ENCODE measurements around the gene EGF.
A peak's percentile ranks its signal among the peaks of the same experiment; 100 is the strongest.
"Not testable (repeated sequence)": the region's sequence is repeated elsewhere in the genome, so short reads cannot be mapped to it uniquely, and the experiment has no call there.

The EGF gene

GRCh38 chr4:109910256-109910655 is 2.4 kb upstream of the EGF start:
- no peak for DNase-seq
- in situ Hi-C loops (cut with HindIII; ENCODE audit: low pct_ligation_motif_present, low pct_unique_long_range_greater_than_20kb, low sequenced_read_pairs): no loop called here

GRCh38 chr4:109913596-109914241 is 1.0 kb downstream of the EGF start:
- in situ Hi-C loops (cut with HindIII; ENCODE audit: low pct_ligation_motif_present, low pct_unique_long_range_greater_than_20kb, low sequenced_read_pairs): no loop called here
- no peak for DNase-seq

GRCh38 chr4:109914322-109914721 is 1.6 kb downstream of the EGF start:
- in situ Hi-C loops (cut with HindIII; ENCODE audit: low pct_ligation_motif_present, low pct_unique_long_range_greater_than_20kb, low sequenced_read_pairs): no loop called here
- no peak for DNase-seq

- in situ Hi-C loops (cut with HindIII; ENCODE audit: low pct_ligation_motif_present, low pct_unique_long_range_greater_than_20kb, low sequenced_read_pairs): no loop called here
- DNase-seq: no peak
Measured at GRCh38 chr4:109915385-109916026, 2.8 kb downstream of the EGF start.

- in situ Hi-C loops (cut with HindIII; ENCODE audit: low pct_ligation_motif_present, low pct_unique_long_range_greater_than_20kb, low sequenced_read_pairs): no loop called here
- DNase-seq: no peak
Measured at GRCh38 chr4:109916027-109916409, 3.3 kb downstream of the EGF start.

GRCh38 chr4:109921384-109921808 is 8.7 kb downstream of the EGF start:
- in situ Hi-C loops (cut with HindIII; ENCODE audit: low pct_ligation_motif_present, low pct_unique_long_range_greater_than_20kb, low sequenced_read_pairs): no loop called here
- peak; percentile 73 for DNase-seq

- DNase-seq: no peak
- in situ Hi-C loops (cut with HindIII; ENCODE audit: low pct_ligation_motif_present, low pct_unique_long_range_greater_than_20kb, low sequenced_read_pairs): no loop called here
Measured at GRCh38 chr4:109925396-109925795, 12.7 kb downstream of the EGF start.

- in situ Hi-C loops (cut with HindIII; ENCODE audit: low pct_ligation_motif_present, low pct_unique_long_range_greater_than_20kb, low sequenced_read_pairs): no loop called here
Measured at GRCh38 chr4:109928327-109929045, 15.8 kb downstream of the EGF start.

GRCh38 chr4:109930464-109930863 is 17.8 kb downstream of the EGF start:
- in situ Hi-C loops (cut with HindIII; ENCODE audit: low pct_ligation_motif_present, low pct_unique_long_range_greater_than_20kb, low sequenced_read_pairs): no loop called here
- DNase-seq: no peak

More at GRCh38 chr4:109928327-109929045, 15.8 kb downstream of the EGF start:
- no peak for DNase-seq

GRCh38 chr4:109930872-109931271 is 18.2 kb downstream of the EGF start:
- no peak for DNase-seq
- in situ Hi-C loops (cut with HindIII; ENCODE audit: low pct_ligation_motif_present, low pct_unique_long_range_greater_than_20kb, low sequenced_read_pairs): no loop called here

GRCh38 chr4:109931318-109931717 is 18.6 kb downstream of the EGF start:
- no peak for DNase-seq
- in situ Hi-C loops (cut with HindIII; ENCODE audit: low pct_ligation_motif_present, low pct_unique_long_range_greater_than_20kb, low sequenced_read_pairs): no loop called here

- in situ Hi-C loops (cut with HindIII; ENCODE audit: low pct_ligation_motif_present, low pct_unique_long_range_greater_than_20kb, low sequenced_read_pairs); DNase-seq: not testable (repeated sequence)
Measured at GRCh38 chr4:109937352-109937751, 24.7 kb downstream of the EGF start.

- DNase-seq: no peak
- in situ Hi-C loops (cut with HindIII; ENCODE audit: low pct_ligation_motif_present, low pct_unique_long_range_greater_than_20kb, low sequenced_read_pairs): no loop called here
Measured at GRCh38 chr4:109939190-109939589, 26.5 kb downstream of the EGF start.

GRCh38 chr4:109942292-109942926 is 29.7 kb downstream of the EGF start:
- in situ Hi-C loops (cut with HindIII; ENCODE audit: low pct_ligation_motif_present, low pct_unique_long_range_greater_than_20kb, low sequenced_read_pairs): no loop called here
- no peak for DNase-seq

GRCh38 chr4:109943745-109944144 is 31.1 kb downstream of the EGF start:
- in situ Hi-C loops (cut with HindIII; ENCODE audit: low pct_ligation_motif_present, low pct_unique_long_range_greater_than_20kb, low sequenced_read_pairs): no loop called here
- no peak for DNase-seq

- DNase-seq: no peak
- in situ Hi-C loops (cut with HindIII; ENCODE audit: low pct_ligation_motif_present, low pct_unique_long_range_greater_than_20kb, low sequenced_read_pairs): no loop called here
Measured at GRCh38 chr4:109944591-109944990, 31.9 kb downstream of the EGF start.

- in situ Hi-C loops (cut with HindIII; ENCODE audit: low pct_ligation_motif_present, low pct_unique_long_range_greater_than_20kb, low sequenced_read_pairs): no loop called here
Measured at GRCh38 chr4:109945056-109945455, 32.4 kb downstream of the EGF start.

GRCh38 chr4:109946120-109946519 is 33.4 kb downstream of the EGF start:
- no peak for DNase-seq
- in situ Hi-C loops (cut with HindIII; ENCODE audit: low pct_ligation_motif_present, low pct_unique_long_range_greater_than_20kb, low sequenced_read_pairs): no loop called here

More at GRCh38 chr4:109945056-109945455, 32.4 kb downstream of the EGF start:
- no peak for DNase-seq

GRCh38 chr4:109947457-109947856 is 34.8 kb downstream of the EGF start:
- DNase-seq: no peak
- in situ Hi-C loops (cut with HindIII; ENCODE audit: low pct_ligation_motif_present, low pct_unique_long_range_greater_than_20kb, low sequenced_read_pairs): no loop called here

Measured in ACHN (cell line).